Peyer's patch (tissue), 4 donors: ENCODE measurements around the gene ACBD6. TPM values are rescaled to one million over a fixed set of nuclear protein-coding genes. Genes with fewer than 3 reads are reported as not detected.

Experiments
- DNase-seq, 3 donors: peaks; one replicate each; pipeline ENCODE4 v3.0.0-alpha.2; 2017 to 2019
- H3K27ac ChIP-seq, 4 donors: fragments of 200-600 bp; sonication (generic); one replicate each; pipeline ENCODE4 v1.5.1; 2016 to 2019
- H3K27me3 ChIP-seq, 2 donors: fragments of 200-600 bp; sonication (generic); one replicate each; pipeline ENCODE4 v1.5.1; 2019
- H3K36me3 ChIP-seq, 3 donors: fragments of 200-600 bp; sonication (generic); one replicate each; pipeline ENCODE4 v1.5.1; 2016 to 2019
- H3K4me1 ChIP-seq, 4 donors: fragments of 200-600 bp; sonication (generic); one replicate each; pipeline ENCODE4 v1.5.1; 2016 to 2019
- H3K4me3 ChIP-seq, 4 donors: fragments of 200-600 bp; sonication (generic); 1 replicate in 3 of 4; 2 replicates in 1 of 4; pipeline ENCODE4 v1.5.1; 2016 to 2019; ENCODE audit warnings: mild to moderate bottlenecking in 1 of 4
- H3K9me3 ChIP-seq, 4 donors: fragments of 200-600 bp; sonication (generic); one replicate each; pipeline ENCODE4 v1.5.1; 2016 to 2019; ENCODE audit warnings: mild to moderate bottlenecking in 1 of 4
- POLR2A ChIP-seq, 2 donors: fragments of 450-650 bp; IDR thresholded peaks; one replicate each; pipeline ENCODE4 v1.5.1; 2017; ENCODE audit warnings: antibody characterized with exemption in 2 of 2, mild to moderate bottlenecking in 2 of 2, moderate library complexity in 2 of 2
- total RNA-seq, 4 donors: library from RNA; depleted of rRNA; stranded (reverse); fragments of >200 nt; gene quantifications; one replicate each; pipeline ENCODE4 v1.1.0, GENCODE V29; 2016
- TF ChIP-seq, protein P1 (sequence below), 6 experiments: fragments of 450-650 bp in 4 of 6; fragments of 200-600 bp in 2 of 6; sonication (generic) in 1 of 6; IDR thresholded peaks; one replicate each; pipeline ENCODE4 v1.5.1; 2017 to 2019; ENCODE audit warnings: antibody characterized with exemption in 6 of 6, mild to moderate bottlenecking in 3 of 6, moderate library complexity in 1 of 6

Gene ACBD6
- total RNA-seq, 4 donors from 2014 or later, result 32.2 to 56.1 (median 32.7) TPM

DNA sequence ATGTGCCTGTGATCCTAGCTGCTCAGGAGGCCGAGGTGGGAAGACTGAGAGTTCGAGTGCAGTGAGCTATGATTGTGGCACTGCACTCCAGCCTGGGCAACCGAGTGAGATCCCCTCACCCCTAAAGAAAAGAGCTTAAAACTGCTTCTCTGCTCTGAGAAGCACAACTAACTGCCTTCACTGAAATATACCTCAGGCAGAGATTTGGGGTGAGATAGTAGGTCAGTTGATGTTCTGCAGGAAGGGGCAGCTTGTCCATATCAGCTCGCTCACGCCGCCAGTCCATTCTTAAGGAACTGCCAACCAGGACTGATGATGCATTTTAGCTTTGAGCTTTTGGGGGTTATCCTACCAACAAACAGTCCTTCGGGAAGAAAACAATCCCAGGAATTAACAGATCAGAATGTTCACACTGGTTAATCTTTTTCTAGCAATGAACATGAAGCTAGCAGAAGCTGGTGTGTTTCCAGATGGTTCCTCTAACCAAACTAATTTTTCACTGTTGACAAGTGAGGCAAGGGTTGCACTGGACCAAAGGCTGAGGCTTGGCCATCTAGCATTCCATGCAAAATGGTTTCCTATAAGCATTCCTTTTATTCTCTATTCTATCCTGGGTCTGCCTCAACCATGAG lies 240.7 kb downstream of the ACBD6 start:
- no peaks in the 10 kb centered on the region for H3K36me3 ChIP-seq
- H3K9me3 ChIP-seq, result no peaks in the 10 kb centered on the region
- H3K4me3 ChIP-seq, result no peak overlapping the region
- no peak for DNase-seq
- no peaks in the 10 kb centered on the region for H3K4me1 ChIP-seq
- H3K27ac ChIP-seq, result no peak overlapping the region
- H3K27me3 ChIP-seq, result no peaks in the 10 kb centered on the region
- no peak for TF ChIP-seq POLR2A (IDR thresholded peaks at IDR 0.05)
- TF ChIP-seq, protein P1, sequence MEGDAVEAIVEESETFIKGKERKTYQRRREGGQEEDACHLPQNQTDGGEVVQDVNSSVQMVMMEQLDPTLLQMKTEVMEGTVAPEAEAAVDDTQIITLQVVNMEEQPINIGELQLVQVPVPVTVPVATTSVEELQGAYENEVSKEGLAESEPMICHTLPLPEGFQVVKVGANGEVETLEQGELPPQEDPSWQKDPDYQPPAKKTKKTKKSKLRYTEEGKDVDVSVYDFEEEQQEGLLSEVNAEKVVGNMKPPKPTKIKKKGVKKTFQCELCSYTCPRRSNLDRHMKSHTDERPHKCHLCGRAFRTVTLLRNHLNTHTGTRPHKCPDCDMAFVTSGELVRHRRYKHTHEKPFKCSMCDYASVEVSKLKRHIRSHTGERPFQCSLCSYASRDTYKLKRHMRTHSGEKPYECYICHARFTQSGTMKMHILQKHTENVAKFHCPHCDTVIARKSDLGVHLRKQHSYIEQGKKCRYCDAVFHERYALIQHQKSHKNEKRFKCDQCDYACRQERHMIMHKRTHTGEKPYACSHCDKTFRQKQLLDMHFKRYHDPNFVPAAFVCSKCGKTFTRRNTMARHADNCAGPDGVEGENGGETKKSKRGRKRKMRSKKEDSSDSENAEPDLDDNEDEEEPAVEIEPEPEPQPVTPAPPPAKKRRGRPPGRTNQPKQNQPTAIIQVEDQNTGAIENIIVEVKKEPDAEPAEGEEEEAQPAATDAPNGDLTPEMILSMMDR (IDR thresholded peaks at IDR 0.05), result no peak

DNA sequence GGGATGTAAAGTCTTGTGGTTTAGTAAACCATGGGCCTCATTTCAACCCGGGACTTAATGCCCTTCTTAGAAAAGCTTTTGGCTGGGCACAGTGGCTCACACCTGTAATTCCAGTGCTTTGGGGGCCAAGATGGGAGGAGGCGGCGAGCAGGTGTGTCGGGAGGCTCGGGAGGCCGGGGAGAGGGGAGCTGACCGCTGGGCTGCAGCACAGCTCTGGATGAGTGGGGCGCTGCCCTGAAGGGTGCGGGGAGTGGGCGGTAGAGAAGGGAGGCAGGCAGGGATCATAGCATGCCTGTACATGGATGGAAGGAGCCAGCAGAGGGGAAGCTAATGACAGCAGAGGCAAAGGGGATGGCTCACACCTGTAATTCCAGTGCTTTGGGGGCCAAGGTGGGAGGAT lies 241.3 kb downstream of the ACBD6 start:
- Histone ChIP-seq H3K4me3 (no peak overlapping the region), H3K4me1 (no peaks in the 10 kb centered on the region), H3K27me3 (no peaks in the 10 kb centered on the region), H3K9me3 (no peaks in the 10 kb centered on the region), H3K27ac (no peak overlapping the region), H3K36me3 (no peaks in the 10 kb centered on the region)
- TF ChIP-seq POLR2A (IDR thresholded peaks at IDR 0.05), result no peak
- TF ChIP-seq, protein P1 (IDR thresholded peaks at IDR 0.05), result no peak
- DNase-seq, result no peak

- Histone ChIP-seq H3K36me3 (no peaks in the 10 kb centered on the region), H3K4me1 (no peaks in the 10 kb centered on the region), H3K27me3 (no peaks in the 10 kb centered on the region)
Observed at GRCh38 chr1:180260541-180260940, 241.8 kb downstream of the ACBD6 start.

GRCh38 chr1:180259431-180260338 lies 242.7 kb downstream of the ACBD6 start:
- H3K36me3 ChIP-seq, result no peaks in the 10 kb centered on the region
- no peak overlapping the region for H3K4me3 ChIP-seq
- no peak for TF ChIP-seq POLR2A (IDR thresholded peaks at IDR 0.05)
- TF ChIP-seq, protein P1 (IDR thresholded peaks at IDR 0.05), result no peak
- DNase-seq, result no peak
- H3K27me3 ChIP-seq, result no peaks in the 10 kb centered on the region
- H3K9me3 ChIP-seq, result no peaks in the 10 kb centered on the region
- no peak overlapping the region for H3K27ac ChIP-seq
- H3K4me1 ChIP-seq, result no peaks in the 10 kb centered on the region

More at GRCh38 chr1:180260541-180260940, 241.8 kb downstream of the ACBD6 start:
- Histone ChIP-seq H3K9me3 (no peaks in the 10 kb centered on the region), H3K4me3 (no peak overlapping the region), H3K27ac (no peak overlapping the region)
- no peak for TF ChIP-seq POLR2A (IDR thresholded peaks at IDR 0.05)
- TF ChIP-seq, protein P1 (IDR thresholded peaks at IDR 0.05), result no peak
- DNase-seq, result no peak

GRCh38 chr1:180258935-180259334 lies 243.4 kb downstream of the ACBD6 start:
- Histone ChIP-seq H3K4me1 (no peaks in the 10 kb centered on the region), H3K9me3 (no peaks in the 10 kb centered on the region), H3K27ac (no peak overlapping the region), H3K36me3 (no peaks in the 10 kb centered on the region), H3K4me3 (no peak overlapping the region), H3K27me3 (no peaks in the 10 kb centered on the region)
- no peak for TF ChIP-seq POLR2A (IDR thresholded peaks at IDR 0.05)
- TF ChIP-seq, protein P1 (IDR thresholded peaks at IDR 0.05), result no peak
- no peak for DNase-seq
